Measurements from ENCODE around the gene FARP1.

Gene FARP1

DNA sequence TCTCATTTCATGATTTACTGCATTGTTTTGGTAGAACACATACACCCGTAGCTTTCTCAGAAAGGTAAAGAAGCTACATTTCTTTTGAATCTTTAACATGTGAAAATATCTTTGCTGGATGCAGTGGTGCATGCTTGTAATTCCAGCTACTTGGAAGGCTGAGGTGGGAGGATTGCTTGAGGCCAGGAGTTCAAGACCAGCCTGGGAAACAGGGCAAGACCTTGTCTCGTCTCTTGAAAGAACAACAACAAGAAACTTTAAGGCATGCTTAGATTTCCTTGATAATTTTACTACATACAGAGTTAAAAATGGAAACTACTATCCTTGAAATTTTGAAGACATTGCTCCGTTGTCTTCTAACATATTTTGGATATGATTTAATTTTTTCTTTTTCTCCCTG is 26.4 kb downstream of the FARP1 start:
- no peak for TF ChIP-seq TAF1 (IDR thresholded peaks at IDR 0.05; ENCODE audit: borderline replicate concordance, insufficient read depth, low read length)
- no peak for TF ChIP-seq POLR2AphosphoS5 (IDR thresholded peaks at IDR 0.05; ENCODE audit: low read depth, low read length)
- TF ChIP-seq, protein P1, sequence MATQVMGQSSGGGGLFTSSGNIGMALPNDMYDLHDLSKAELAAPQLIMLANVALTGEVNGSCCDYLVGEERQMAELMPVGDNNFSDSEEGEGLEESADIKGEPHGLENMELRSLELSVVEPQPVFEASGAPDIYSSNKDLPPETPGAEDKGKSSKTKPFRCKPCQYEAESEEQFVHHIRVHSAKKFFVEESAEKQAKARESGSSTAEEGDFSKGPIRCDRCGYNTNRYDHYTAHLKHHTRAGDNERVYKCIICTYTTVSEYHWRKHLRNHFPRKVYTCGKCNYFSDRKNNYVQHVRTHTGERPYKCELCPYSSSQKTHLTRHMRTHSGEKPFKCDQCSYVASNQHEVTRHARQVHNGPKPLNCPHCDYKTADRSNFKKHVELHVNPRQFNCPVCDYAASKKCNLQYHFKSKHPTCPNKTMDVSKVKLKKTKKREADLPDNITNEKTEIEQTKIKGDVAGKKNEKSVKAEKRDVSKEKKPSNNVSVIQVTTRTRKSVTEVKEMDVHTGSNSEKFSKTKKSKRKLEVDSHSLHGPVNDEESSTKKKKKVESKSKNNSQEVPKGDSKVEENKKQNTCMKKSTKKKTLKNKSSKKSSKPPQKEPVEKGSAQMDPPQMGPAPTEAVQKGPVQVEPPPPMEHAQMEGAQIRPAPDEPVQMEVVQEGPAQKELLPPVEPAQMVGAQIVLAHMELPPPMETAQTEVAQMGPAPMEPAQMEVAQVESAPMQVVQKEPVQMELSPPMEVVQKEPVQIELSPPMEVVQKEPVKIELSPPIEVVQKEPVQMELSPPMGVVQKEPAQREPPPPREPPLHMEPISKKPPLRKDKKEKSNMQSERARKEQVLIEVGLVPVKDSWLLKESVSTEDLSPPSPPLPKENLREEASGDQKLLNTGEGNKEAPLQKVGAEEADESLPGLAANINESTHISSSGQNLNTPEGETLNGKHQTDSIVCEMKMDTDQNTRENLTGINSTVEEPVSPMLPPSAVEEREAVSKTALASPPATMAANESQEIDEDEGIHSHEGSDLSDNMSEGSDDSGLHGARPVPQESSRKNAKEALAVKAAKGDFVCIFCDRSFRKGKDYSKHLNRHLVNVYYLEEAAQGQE (IDR thresholded peaks at IDR 0.05; ENCODE audit: insufficient read depth in 1 of 2, low read depth in 2 of 2, low read length in 2 of 2): no peak
- no peak for TF ChIP-seq SIN3A (IDR thresholded peaks at IDR 0.05; ENCODE audit: borderline replicate concordance, insufficient read depth, low read length)

GRCh38 chr13:98171900-98172589 is 29.2 kb downstream of the FARP1 start:
- TF ChIP-seq, protein P1 (IDR thresholded peaks at IDR 0.05; ENCODE audit: insufficient read depth in 1 of 2, low read depth in 2 of 2, low read length in 2 of 2): no peak
- no peak for TF ChIP-seq FOXP2 (optimal IDR thresholded peaks at IDR 0.05; ENCODE audit: borderline replicate concordance, extremely low read depth, extremely low read length, insufficient read depth)
- TF ChIP-seq POLR2AphosphoS5 (IDR thresholded peaks at IDR 0.05; ENCODE audit: low read depth, low read length): no peak
- TF ChIP-seq TAF1 (IDR thresholded peaks at IDR 0.05; ENCODE audit: borderline replicate concordance, insufficient read depth, low read length): no peak
- TF ChIP-seq SIN3A (IDR thresholded peaks at IDR 0.05; ENCODE audit: borderline replicate concordance, insufficient read depth, low read length): no peak

- TF ChIP-seq, protein P1 (IDR thresholded peaks at IDR 0.05; ENCODE audit: insufficient read depth in 1 of 2, low read depth in 2 of 2, low read length in 2 of 2): no peak
Observed at GRCh38 chr13:98172590-98173422, 29.9 kb downstream of the FARP1 start.

DNA sequence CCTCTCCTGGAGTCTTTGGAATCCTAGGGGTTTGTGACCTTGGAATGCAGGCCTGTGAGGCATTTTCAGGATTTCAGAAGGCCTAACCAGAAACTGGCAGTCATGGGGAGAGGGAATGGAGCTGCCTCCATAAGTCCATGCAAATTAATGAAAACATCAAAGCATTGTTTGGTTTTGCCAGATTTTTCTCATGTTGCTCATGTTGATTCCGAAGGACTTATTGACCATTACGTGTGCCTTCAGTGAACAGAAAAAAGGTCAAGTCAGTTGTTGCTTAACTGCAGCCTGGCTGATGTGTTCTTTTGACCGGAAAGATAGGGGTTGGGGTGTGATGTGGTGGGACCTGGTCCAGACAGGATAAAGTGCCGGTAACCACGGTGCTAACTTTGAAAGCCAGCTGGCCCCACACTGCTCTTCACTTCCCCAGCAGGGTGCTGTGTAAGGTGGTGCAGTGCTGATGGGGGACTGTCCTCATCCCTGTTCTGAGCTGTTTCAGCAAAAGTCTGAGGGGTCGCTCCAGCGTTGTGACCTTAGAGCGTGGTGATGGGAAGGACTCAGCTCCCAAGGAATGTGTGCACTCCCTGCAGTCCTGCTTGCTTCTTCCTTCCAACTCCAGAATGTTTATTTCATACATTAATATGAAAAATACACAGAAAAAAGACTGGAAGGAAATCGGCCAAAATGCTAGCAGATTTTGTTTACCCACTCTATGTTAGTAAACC is 30.7 kb downstream of the FARP1 start:
- TF ChIP-seq, protein P1 (IDR thresholded peaks at IDR 0.05; ENCODE audit: insufficient read depth in 1 of 2, low read depth in 2 of 2, low read length in 2 of 2): no peak
- no peak for TF ChIP-seq TAF1 (IDR thresholded peaks at IDR 0.05; ENCODE audit: borderline replicate concordance, insufficient read depth, low read length)
- no peak for TF ChIP-seq SIN3A (IDR thresholded peaks at IDR 0.05; ENCODE audit: borderline replicate concordance, insufficient read depth, low read length)
- TF ChIP-seq FOXP2 (optimal IDR thresholded peaks at IDR 0.05; ENCODE audit: borderline replicate concordance, extremely low read depth, extremely low read length, insufficient read depth): no peak
- TF ChIP-seq POLR2AphosphoS5 (IDR thresholded peaks at IDR 0.05; ENCODE audit: low read depth, low read length): no peak

Data from PFSK-1 (cell line).